Retinal pigment epithelial cell (primary cell): ENCODE results near the gene MEI4.
"Not testable (repeated sequence)": the region's sequence is repeated elsewhere in the genome, so short reads cannot be mapped to it uniquely, and the experiment has no call there.

Experiments
- DNase-seq: peaks from one replicate; pipeline ENCODE4 v3.0.0-alpha.2; 2010; ENCODE audit warnings: low read depth
- H3K4me3 ChIP-seq: 2 replicates; pipeline ENCODE4 v1.5.1; 2011; ENCODE audit warnings: mild to moderate bottlenecking, low read length, control low read depth, moderate library complexity
- CTCF ChIP-seq: conservative IDR thresholded peaks from 2 replicates; pipeline ENCODE4 v1.5.1; 2011; ENCODE audit warnings: low read depth, low read length, control low read depth, inconsistent platforms

Gene MEI4

GRCh38 chr6:77674211-77674610 lies 21.4 kb downstream of the MEI4 start:
- no peak for DNase-seq
- no peak for TF ChIP-seq CTCF

GRCh38 chr6:77678048-77678447 lies 25.2 kb downstream of the MEI4 start:
- TF ChIP-seq CTCF, result no peak
- no peak for DNase-seq

More at GRCh38 chr6:77674211-77674610, 21.4 kb downstream of the MEI4 start:
- H3K4me3 ChIP-seq, result no peak overlapping the region

GRCh38 chr6:77683515-77683914 lies 30.7 kb downstream of the MEI4 start:
- no peak for DNase-seq
- H3K4me3 ChIP-seq, result no peak overlapping the region
- TF ChIP-seq CTCF, result no peak

More at GRCh38 chr6:77678048-77678447, 25.2 kb downstream of the MEI4 start:
- no peak overlapping the region for H3K4me3 ChIP-seq

GRCh38 chr6:77686931-77687330 lies 34.1 kb downstream of the MEI4 start:
- DNase-seq, result no peak
- TF ChIP-seq CTCF, result no peak
- no peak overlapping the region for H3K4me3 ChIP-seq

- DNase-seq, result no peak
- no peak overlapping the region for H3K4me3 ChIP-seq
- TF ChIP-seq CTCF, result no peak
Observed at GRCh38 chr6:77688649-77689048, 35.8 kb downstream of the MEI4 start.

GRCh38 chr6:77700095-77700494 lies 47.3 kb downstream of the MEI4 start:
- not testable (repeated sequence) for H3K4me3 ChIP-seq, DNase-seq

GRCh38 chr6:77707603-77708002 lies 54.8 kb downstream of the MEI4 start:
- no peak for DNase-seq
- no peak overlapping the region for H3K4me3 ChIP-seq
- TF ChIP-seq CTCF, result no peak

- DNase-seq, result peak; percentile 8
- no peak for TF ChIP-seq CTCF
- no peak overlapping the region for H3K4me3 ChIP-seq
Observed at GRCh38 chr6:77715588-77715987, 62.7 kb downstream of the MEI4 start.
